Measurements from ENCODE around the gene KRT7.

DNA sequence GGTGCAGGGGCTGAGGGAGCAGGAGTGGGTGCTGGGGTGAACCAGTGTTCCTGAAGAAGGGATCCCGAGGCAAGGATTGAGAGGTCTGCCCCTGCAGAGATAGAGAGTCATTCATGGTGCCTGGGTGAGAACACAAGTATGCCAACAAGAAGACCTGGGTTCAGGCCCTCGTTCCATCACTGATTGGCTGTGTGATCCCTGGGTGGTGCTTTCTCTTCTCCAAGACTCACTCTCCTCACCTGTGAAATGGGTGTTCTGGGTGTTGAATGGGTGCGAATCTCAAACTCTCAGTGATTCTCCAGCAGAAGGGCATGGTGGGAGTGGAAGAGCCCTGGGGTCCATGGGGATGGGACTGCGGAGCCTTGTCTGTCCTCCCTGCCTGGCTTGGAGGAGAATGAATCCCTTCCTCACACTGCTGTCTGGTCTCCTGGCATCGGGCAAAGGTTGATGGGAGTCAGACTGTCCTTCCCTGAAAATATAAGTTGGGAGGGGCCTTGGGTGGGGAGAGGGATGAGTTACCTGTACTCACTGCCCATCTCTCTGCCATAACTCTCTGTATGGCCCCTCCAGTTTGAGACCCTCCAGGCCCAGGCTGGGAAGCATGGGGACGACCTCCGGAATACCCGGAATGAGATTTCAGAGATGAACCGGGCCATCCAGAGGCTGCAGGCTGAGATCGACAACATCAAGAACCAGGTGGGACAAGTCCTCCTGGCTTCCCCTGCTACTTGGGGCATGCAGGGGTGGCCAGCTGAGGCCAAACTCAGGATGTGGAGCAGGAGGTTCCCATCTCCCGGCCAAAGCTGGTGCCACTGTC, 9.6 kb downstream of the KRT7 start:
- TF ChIP-seq, protein P1, sequence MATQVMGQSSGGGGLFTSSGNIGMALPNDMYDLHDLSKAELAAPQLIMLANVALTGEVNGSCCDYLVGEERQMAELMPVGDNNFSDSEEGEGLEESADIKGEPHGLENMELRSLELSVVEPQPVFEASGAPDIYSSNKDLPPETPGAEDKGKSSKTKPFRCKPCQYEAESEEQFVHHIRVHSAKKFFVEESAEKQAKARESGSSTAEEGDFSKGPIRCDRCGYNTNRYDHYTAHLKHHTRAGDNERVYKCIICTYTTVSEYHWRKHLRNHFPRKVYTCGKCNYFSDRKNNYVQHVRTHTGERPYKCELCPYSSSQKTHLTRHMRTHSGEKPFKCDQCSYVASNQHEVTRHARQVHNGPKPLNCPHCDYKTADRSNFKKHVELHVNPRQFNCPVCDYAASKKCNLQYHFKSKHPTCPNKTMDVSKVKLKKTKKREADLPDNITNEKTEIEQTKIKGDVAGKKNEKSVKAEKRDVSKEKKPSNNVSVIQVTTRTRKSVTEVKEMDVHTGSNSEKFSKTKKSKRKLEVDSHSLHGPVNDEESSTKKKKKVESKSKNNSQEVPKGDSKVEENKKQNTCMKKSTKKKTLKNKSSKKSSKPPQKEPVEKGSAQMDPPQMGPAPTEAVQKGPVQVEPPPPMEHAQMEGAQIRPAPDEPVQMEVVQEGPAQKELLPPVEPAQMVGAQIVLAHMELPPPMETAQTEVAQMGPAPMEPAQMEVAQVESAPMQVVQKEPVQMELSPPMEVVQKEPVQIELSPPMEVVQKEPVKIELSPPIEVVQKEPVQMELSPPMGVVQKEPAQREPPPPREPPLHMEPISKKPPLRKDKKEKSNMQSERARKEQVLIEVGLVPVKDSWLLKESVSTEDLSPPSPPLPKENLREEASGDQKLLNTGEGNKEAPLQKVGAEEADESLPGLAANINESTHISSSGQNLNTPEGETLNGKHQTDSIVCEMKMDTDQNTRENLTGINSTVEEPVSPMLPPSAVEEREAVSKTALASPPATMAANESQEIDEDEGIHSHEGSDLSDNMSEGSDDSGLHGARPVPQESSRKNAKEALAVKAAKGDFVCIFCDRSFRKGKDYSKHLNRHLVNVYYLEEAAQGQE (IDR thresholded peaks at IDR 0.05; ENCODE audit: low read depth, low read length): no peak
- TF ChIP-seq, protein P2, sequence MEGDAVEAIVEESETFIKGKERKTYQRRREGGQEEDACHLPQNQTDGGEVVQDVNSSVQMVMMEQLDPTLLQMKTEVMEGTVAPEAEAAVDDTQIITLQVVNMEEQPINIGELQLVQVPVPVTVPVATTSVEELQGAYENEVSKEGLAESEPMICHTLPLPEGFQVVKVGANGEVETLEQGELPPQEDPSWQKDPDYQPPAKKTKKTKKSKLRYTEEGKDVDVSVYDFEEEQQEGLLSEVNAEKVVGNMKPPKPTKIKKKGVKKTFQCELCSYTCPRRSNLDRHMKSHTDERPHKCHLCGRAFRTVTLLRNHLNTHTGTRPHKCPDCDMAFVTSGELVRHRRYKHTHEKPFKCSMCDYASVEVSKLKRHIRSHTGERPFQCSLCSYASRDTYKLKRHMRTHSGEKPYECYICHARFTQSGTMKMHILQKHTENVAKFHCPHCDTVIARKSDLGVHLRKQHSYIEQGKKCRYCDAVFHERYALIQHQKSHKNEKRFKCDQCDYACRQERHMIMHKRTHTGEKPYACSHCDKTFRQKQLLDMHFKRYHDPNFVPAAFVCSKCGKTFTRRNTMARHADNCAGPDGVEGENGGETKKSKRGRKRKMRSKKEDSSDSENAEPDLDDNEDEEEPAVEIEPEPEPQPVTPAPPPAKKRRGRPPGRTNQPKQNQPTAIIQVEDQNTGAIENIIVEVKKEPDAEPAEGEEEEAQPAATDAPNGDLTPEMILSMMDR (IDR thresholded peaks at IDR 0.05): no peak
- no peak for TF ChIP-seq NFIC (IDR thresholded peaks at IDR 0.05; ENCODE audit: borderline replicate concordance)
- TF ChIP-seq FOXJ3 (CRISPR knock-in tag; IDR thresholded peaks at IDR 0.05): no peak
- TF ChIP-seq, protein P3, sequence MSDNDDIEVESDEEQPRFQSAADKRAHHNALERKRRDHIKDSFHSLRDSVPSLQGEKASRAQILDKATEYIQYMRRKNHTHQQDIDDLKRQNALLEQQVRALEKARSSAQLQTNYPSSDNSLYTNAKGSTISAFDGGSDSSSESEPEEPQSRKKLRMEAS (IDR thresholded peaks at IDR 0.05; ENCODE audit: low read depth): no peak
- no peak for TF ChIP-seq POLR2AphosphoS5 (IDR thresholded peaks at IDR 0.05; ENCODE audit: low read depth, low read length)

Measured in SK-N-SH (cell line).